ENCODE data around the gene OTUD3.

The OTUD3 gene

DNA sequence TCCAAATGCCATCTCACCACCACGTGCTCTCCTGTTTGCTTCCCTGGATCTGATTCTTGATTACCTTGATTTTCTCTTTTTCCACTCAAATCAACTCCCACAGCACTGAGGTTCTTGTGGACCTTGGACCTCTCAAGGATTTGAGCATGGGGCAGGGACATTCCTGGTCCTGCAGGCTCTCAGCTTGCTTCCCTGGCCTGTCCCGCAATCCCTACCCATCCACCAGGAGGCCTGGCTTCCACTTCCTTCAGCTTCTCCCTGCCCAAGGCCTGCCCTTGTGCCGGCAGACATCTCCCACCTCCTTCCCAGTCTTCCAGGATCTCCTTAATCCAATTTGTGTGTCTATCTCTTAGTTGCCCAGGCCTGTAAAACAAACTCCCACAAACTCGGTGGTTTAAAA lies 75.6 kb downstream of the OTUD3 start:
- DNase-seq (ENCODE audit: low read depth in 1 of 2, low spot score in 1 of 2) = no peak
- H3K27me3 ChIP-seq (ENCODE audit: insufficient read depth, poor library complexity, severe bottlenecking) = no peaks in the 10 kb centered on the region
- TF ChIP-seq GABPA (IDR thresholded peaks at IDR 0.05; ENCODE audit: low read depth) = no peak
- TF ChIP-seq, protein P1, sequence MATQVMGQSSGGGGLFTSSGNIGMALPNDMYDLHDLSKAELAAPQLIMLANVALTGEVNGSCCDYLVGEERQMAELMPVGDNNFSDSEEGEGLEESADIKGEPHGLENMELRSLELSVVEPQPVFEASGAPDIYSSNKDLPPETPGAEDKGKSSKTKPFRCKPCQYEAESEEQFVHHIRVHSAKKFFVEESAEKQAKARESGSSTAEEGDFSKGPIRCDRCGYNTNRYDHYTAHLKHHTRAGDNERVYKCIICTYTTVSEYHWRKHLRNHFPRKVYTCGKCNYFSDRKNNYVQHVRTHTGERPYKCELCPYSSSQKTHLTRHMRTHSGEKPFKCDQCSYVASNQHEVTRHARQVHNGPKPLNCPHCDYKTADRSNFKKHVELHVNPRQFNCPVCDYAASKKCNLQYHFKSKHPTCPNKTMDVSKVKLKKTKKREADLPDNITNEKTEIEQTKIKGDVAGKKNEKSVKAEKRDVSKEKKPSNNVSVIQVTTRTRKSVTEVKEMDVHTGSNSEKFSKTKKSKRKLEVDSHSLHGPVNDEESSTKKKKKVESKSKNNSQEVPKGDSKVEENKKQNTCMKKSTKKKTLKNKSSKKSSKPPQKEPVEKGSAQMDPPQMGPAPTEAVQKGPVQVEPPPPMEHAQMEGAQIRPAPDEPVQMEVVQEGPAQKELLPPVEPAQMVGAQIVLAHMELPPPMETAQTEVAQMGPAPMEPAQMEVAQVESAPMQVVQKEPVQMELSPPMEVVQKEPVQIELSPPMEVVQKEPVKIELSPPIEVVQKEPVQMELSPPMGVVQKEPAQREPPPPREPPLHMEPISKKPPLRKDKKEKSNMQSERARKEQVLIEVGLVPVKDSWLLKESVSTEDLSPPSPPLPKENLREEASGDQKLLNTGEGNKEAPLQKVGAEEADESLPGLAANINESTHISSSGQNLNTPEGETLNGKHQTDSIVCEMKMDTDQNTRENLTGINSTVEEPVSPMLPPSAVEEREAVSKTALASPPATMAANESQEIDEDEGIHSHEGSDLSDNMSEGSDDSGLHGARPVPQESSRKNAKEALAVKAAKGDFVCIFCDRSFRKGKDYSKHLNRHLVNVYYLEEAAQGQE (IDR thresholded peaks at IDR 0.05; ENCODE audit: insufficient replicate concordance, low read depth) = no peak
- no peak for TF ChIP-seq SPI1 (IDR thresholded peaks at IDR 0.05; ENCODE audit: borderline replicate concordance, low read depth)
- no peak for TF ChIP-seq POLR2AphosphoS5 (IDR thresholded peaks at IDR 0.05; ENCODE audit: low read depth)
- TF ChIP-seq, protein P2, sequence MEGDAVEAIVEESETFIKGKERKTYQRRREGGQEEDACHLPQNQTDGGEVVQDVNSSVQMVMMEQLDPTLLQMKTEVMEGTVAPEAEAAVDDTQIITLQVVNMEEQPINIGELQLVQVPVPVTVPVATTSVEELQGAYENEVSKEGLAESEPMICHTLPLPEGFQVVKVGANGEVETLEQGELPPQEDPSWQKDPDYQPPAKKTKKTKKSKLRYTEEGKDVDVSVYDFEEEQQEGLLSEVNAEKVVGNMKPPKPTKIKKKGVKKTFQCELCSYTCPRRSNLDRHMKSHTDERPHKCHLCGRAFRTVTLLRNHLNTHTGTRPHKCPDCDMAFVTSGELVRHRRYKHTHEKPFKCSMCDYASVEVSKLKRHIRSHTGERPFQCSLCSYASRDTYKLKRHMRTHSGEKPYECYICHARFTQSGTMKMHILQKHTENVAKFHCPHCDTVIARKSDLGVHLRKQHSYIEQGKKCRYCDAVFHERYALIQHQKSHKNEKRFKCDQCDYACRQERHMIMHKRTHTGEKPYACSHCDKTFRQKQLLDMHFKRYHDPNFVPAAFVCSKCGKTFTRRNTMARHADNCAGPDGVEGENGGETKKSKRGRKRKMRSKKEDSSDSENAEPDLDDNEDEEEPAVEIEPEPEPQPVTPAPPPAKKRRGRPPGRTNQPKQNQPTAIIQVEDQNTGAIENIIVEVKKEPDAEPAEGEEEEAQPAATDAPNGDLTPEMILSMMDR (IDR thresholded peaks at IDR 0.05; ENCODE audit: insufficient read depth, low read length) = no peak
- H3K27ac ChIP-seq (replicated peaks) = no peak overlapping the region
- no peak overlapping the region for H3K4me3 ChIP-seq (replicated peaks; ENCODE audit: insufficient read depth, low read length)

DNA sequence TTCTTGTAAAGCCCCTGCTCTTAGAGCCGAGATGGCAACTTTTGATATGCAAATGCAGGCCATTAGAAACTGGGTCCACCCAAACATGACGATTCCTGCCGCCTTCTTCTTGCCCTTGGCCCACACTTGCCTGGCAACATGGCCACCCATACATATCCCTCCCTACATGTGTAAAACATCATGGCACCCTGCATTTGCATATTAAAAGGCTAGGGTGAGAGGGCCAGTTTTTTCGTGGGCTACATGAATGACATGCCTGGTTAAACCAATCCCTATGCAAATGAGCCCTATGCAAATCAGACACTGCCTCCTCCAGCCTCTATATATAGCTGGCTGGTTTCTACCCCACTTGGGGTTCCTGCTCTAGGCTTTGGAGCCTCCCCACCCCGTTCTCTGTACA lies 78.4 kb downstream of the OTUD3 start:
- Histone ChIP-seq H3K27me3 (ENCODE audit: insufficient read depth, poor library complexity, severe bottlenecking) (no peaks in the 10 kb centered on the region), H3K27ac (replicated peaks) (no peak overlapping the region), H3K4me3 (replicated peaks; ENCODE audit: insufficient read depth, low read length) (no peak overlapping the region)
- DNase-seq (ENCODE audit: low read depth in 1 of 2, low spot score in 1 of 2) = no peak
- TF ChIP-seq, protein P2 (IDR thresholded peaks at IDR 0.05; ENCODE audit: insufficient read depth, low read length) = no peak
- TF ChIP-seq GABPA (IDR thresholded peaks at IDR 0.05; ENCODE audit: low read depth) = no peak
- TF ChIP-seq POLR2AphosphoS5 (IDR thresholded peaks at IDR 0.05; ENCODE audit: low read depth) = no peak
- TF ChIP-seq, protein P1 (IDR thresholded peaks at IDR 0.05; ENCODE audit: insufficient replicate concordance, low read depth) = no peak

Measured in HL-60 (cell line).